Mucosa of rectum (tissue), 2 donors: ENCODE results near the gene GRIA3.
A peak's percentile ranks its signal among the peaks of the same experiment; 100 is the strongest.

ENCODE experiments used
- H3K27ac ChIP-seq, 2 donors: one replicate each; pipeline ENCODE4 v1.7.0; 2013; ENCODE audit warnings: inconsistent platforms in 2 of 2, low read depth in 2 of 2, low read length in 2 of 2
- H3K27me3 ChIP-seq, 2 donors: one replicate each; pipeline ENCODE4 v1.7.0; 2013; ENCODE audit warnings: low read length in 2 of 2; ENCODE audit not compliant: control insufficient read depth in 2 of 2, insufficient read depth in 2 of 2
- H3K36me3 ChIP-seq, 2 donors: one replicate each; pipeline ENCODE4 v1.7.0; 2013; ENCODE audit warnings: low read length in 2 of 2; ENCODE audit not compliant: control insufficient read depth in 2 of 2, insufficient read depth in 2 of 2
- H3K4me1 ChIP-seq, 2 donors: one replicate each; pipeline ENCODE4 v1.7.0; 2013; ENCODE audit warnings: low read length in 2 of 2, mild to moderate bottlenecking in 1 of 2; ENCODE audit not compliant: control insufficient read depth in 2 of 2, insufficient read depth in 2 of 2
- H3K4me3 ChIP-seq, 2 donors: one replicate each; pipeline ENCODE4 v1.7.0; 2013; ENCODE audit warnings: low read length in 2 of 2
- H3K9ac ChIP-seq, 2 donors: one replicate each; pipeline ENCODE4 v1.7.0; 2013; ENCODE audit warnings: low read length in 2 of 2, low read depth in 1 of 2, mild to moderate bottlenecking in 1 of 2
- H3K9me3 ChIP-seq, 2 donors: one replicate each; pipeline ENCODE4 v1.7.0; 2013; ENCODE audit warnings: low read length in 2 of 2; ENCODE audit not compliant: control insufficient read depth in 2 of 2
- donor health status: healthy.
- donor health status: Normal muscosa, but diverticular disease.

Gene GRIA3

GRCh38 chrX:123170546-123170945 lies 13.5 kb upstream of the GRIA3 start:
- Histone ChIP-seq H3K27ac (no peak overlapping the region), H3K4me1 (no peaks in the 10 kb centered on the region), H3K4me3 (no peak overlapping the region), H3K9ac (no peak overlapping the region), H3K9me3 (no peaks in the 10 kb centered on the region), H3K27me3 (no peaks in the 10 kb centered on the region), H3K36me3 (no peaks in the 10 kb centered on the region)

GRCh38 chrX:123171781-123172180 lies 12.3 kb upstream of the GRIA3 start:
- Histone ChIP-seq H3K4me3 (no peak overlapping the region), H3K27ac (no peak overlapping the region), H3K9me3 (no peaks in the 10 kb centered on the region), H3K27me3 (no peaks in the 10 kb centered on the region), H3K9ac (no peak overlapping the region), H3K36me3 (no peaks in the 10 kb centered on the region), H3K4me1 (no peaks in the 10 kb centered on the region)

GRCh38 chrX:123172869-123173268 lies 11.2 kb upstream of the GRIA3 start:
- Histone ChIP-seq H3K36me3 (no peaks in the 10 kb centered on the region), H3K27me3 (no peaks in the 10 kb centered on the region), H3K9me3 (no peaks in the 10 kb centered on the region), H3K4me3 (no peak overlapping the region), H3K4me1 (no peaks in the 10 kb centered on the region), H3K9ac (no peak overlapping the region), H3K27ac (no peak overlapping the region)

- Histone ChIP-seq H3K27me3 (no peaks in the 10 kb centered on the region), H3K36me3 (no peaks in the 10 kb centered on the region), H3K4me3 (no peak overlapping the region), H3K27ac (no peak overlapping the region), H3K9me3 (no peaks in the 10 kb centered on the region), H3K9ac (no peak overlapping the region), H3K4me1 (no peaks in the 10 kb centered on the region)
These were observed 10.2 kb upstream of the GRIA3 start for GRCh38 chrX:123173833-123174232.

GRCh38 chrX:123175366-123176122 lies 8.5 kb upstream of the GRIA3 start:
- no peak overlapping the region for H3K9ac ChIP-seq
- H3K4me3 ChIP-seq = no peak overlapping the region
- no peaks in the 10 kb centered on the region for H3K9me3 ChIP-seq
- H3K27me3 ChIP-seq = no peaks in the 10 kb centered on the region
- H3K36me3 ChIP-seq = no peaks in the 10 kb centered on the region
- no peak overlapping the region for H3K27ac ChIP-seq
- H3K4me1 ChIP-seq = no peaks in the 10 kb centered on the region

GRCh38 chrX:123181233-123181914 lies 2.7 kb upstream of the GRIA3 start:
- no peaks in the 10 kb centered on the region for H3K27me3 ChIP-seq
- H3K4me3 ChIP-seq = no peak overlapping the region
- H3K9ac ChIP-seq = no peak overlapping the region
- H3K4me1 ChIP-seq = no peaks in the 10 kb centered on the region
- H3K27ac ChIP-seq = no peak overlapping the region
- H3K36me3 ChIP-seq = no peaks in the 10 kb centered on the region
- no peaks in the 10 kb centered on the region for H3K9me3 ChIP-seq

GRCh38 chrX:123184866-123185276 lies 793 bp downstream of the GRIA3 start:
- Histone ChIP-seq H3K4me1 (no peaks in the 10 kb centered on the region), H3K4me3 (peak overlapping the region in 1 of 2 donors; percentile 10), H3K27ac (no peak overlapping the region), H3K9me3 (no peaks in the 10 kb centered on the region), H3K9ac (no peak overlapping the region), H3K27me3 (no peaks in the 10 kb centered on the region), H3K36me3 (no peaks in the 10 kb centered on the region)

GRCh38 chrX:123185721-123186120 lies 1.6 kb downstream of the GRIA3 start:
- Histone ChIP-seq H3K27ac (no peak overlapping the region), H3K4me3 (no peak overlapping the region), H3K36me3 (no peaks in the 10 kb centered on the region), H3K9me3 (no peaks in the 10 kb centered on the region), H3K9ac (no peak overlapping the region), H3K4me1 (no peaks in the 10 kb centered on the region), H3K27me3 (no peaks in the 10 kb centered on the region)

GRCh38 chrX:123186801-123187200 lies 2.7 kb downstream of the GRIA3 start:
- H3K9me3 ChIP-seq = no peaks in the 10 kb centered on the region
- no peaks in the 10 kb centered on the region for H3K27me3 ChIP-seq
- no peaks in the 10 kb centered on the region for H3K4me1 ChIP-seq
- H3K9ac ChIP-seq = no peak overlapping the region
- no peaks in the 10 kb centered on the region for H3K36me3 ChIP-seq
- no peak overlapping the region for H3K27ac ChIP-seq
- H3K4me3 ChIP-seq = no peak overlapping the region

- Histone ChIP-seq H3K9me3 (no peaks in the 10 kb centered on the region), H3K4me3 (no peak overlapping the region), H3K9ac (no peak overlapping the region), H3K4me1 (no peaks in the 10 kb centered on the region), H3K36me3 (no peaks in the 10 kb centered on the region), H3K27ac (no peak overlapping the region), H3K27me3 (no peaks in the 10 kb centered on the region)
These were observed 4.0 kb downstream of the GRIA3 start for GRCh38 chrX:123188081-123188480.
